ENCODE data around the gene RSPH6A. TPM values are rescaled to one million over a fixed set of nuclear protein-coding genes. Genes with fewer than 3 reads are reported as not detected.
"Not testable (repeated sequence)": the region's sequence is repeated elsewhere in the genome, so short reads cannot be mapped to it uniquely, and the experiment has no call there.

RSPH6A gene
- total RNA-seq, 2 experiments from 2014 or later: 0.17 TPM; not detected in 1

DNA sequence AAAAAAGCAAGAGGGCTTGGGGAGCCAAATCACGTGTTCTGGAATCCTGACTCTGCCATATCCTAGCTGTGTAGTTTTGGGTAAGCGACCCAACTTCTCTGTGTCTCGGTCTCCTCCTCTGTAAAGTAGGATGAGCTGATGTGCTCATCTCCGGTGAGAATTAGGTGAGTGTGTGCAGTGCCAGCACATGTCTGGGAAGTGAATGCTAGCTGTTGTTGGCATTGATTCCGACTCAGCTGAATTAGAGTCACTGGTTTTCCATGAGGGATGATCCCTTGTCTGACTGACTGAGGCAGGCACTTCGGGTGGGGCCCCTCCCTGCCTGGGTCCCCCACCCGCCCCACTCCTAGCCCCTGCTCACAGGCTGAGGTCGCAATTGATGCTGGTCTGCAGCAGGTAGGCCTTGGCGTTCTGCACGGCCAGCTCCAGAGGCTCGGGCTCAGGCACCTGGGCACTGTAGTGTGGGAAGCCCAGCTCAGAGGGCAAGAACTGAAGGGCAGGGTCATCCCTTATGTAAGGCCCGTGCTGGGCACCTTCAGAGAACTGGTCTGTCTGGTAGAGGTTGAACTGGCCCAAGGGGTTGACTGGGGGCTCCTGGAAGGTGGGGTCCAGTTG, 835 bp downstream of the RSPH6A start:
- DNase-seq: no peak
- peaks cover 21% of the 10 kb centered on the region for H3K27me3 Mint-ChIP-seq (ENCODE audit: low read depth)
- H3K9me3 Mint-ChIP-seq: no peaks in the 10 kb centered on the region
- H3K4me1 Mint-ChIP-seq (ENCODE audit: low read depth): peaks cover 17% of the 10 kb centered on the region
- CTCF ChIA-PET: interaction anchor here (0.6 to 1.8 kb wide), 6 partner anchors 8 to 572 kb away, joined by 3 to 10 read pairs (median 4); partner anchors contain the start of gene SIX5
- no peak overlapping the region for H3K27ac Mint-ChIP-seq
- H3K4me3 Mint-ChIP-seq: no peak overlapping the region
- intact Hi-C loops (cut with micrococcal nuclease): loop anchor here (10.0 kb wide), 1 partner anchor 451 kb away; no protein-coding TSS in a partner anchor
- H3K36me3 Mint-ChIP-seq (ENCODE audit: low read depth): peaks cover 1% of the 10 kb centered on the region

DNA sequence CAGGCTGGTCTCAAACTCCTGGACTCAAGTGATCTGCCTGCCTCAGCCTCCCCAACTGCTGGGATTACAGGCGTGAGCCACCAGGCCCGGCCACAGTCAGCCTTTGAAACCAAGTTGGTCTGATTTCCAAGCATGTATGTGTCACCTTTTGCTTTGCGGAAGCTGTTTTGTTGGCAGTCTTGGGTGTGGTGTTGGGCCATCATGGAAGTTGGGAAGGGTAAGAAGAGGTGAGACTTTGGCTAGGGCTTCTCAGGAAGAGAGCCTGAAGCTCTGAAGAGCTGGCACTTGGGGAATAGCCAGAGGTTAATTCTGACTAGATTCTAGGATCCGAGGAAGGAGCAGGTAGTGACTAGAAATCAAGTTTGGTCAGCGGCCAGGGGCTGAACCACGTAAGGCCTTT, 2.8 kb downstream of the RSPH6A start:
- H3K27me3 Mint-ChIP-seq (ENCODE audit: low read depth): peaks cover 21% of the 10 kb centered on the region
- peaks cover 18% of the 10 kb centered on the region for H3K4me1 Mint-ChIP-seq (ENCODE audit: low read depth)
- no peak for DNase-seq
- no peak overlapping the region for H3K4me3 Mint-ChIP-seq
- H3K36me3 Mint-ChIP-seq (ENCODE audit: low read depth): peaks cover 1% of the 10 kb centered on the region
- intact Hi-C loops (cut with micrococcal nuclease): loop anchor here (10.0 kb wide), 1 partner anchor 453 kb away; no protein-coding TSS in a partner anchor
- H3K9me3 Mint-ChIP-seq: no peaks in the 10 kb centered on the region
- CTCF ChIA-PET: interaction anchor here (1.4 kb wide), 2 partner anchors 13 to 43 kb away, joined by 5 to 6 read pairs; partner anchors contain the start of gene SIX5
- no peak overlapping the region for H3K27ac Mint-ChIP-seq

DNA sequence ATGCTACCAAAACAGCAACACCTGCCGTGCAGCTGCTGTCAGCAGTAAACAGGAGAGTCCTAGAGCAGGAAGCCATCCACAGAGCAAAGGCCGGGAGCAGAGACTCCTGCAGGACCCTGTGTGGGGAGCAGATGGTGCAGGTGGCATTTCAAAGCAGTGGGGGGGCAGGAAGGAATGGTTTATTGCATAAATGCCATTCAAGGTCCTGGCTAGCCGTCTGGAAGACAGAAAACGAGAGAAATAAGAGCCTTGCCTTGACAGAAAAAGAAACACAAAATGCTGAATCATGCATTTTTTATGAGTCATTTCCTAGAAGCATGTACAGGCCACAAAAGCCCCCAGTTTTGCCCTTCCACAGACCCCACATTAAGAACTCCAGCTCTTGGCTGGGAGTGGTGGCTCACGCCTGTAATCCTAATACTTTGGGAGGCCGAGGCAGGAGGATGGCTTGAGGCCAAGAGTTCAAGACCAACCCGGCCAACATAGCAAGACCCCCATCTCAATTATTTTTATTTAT, 5.4 kb downstream of the RSPH6A start:
- DNase-seq: peak; percentile 34
- Mint-ChIP-seq H3K4me1 (ENCODE audit: low read depth) (peaks cover 11% of the 10 kb centered on the region), H3K27me3 (ENCODE audit: low read depth) (peaks cover 17% of the 10 kb centered on the region), H3K27ac (peak overlapping the region; percentile 51), H3K4me3 (no peak overlapping the region), H3K36me3 (ENCODE audit: low read depth) (no peaks in the 10 kb centered on the region), H3K9me3 (no peaks in the 10 kb centered on the region)
- CTCF ChIA-PET: interaction anchor here (1.1 kb wide), 1 partner anchor 11 kb away, joined by 3 read pairs; no protein-coding TSS in a partner anchor
- intact Hi-C loops (cut with micrococcal nuclease): loop anchor here (10.0 kb wide), 1 partner anchor 455 kb away; no protein-coding TSS in a partner anchor

DNA sequence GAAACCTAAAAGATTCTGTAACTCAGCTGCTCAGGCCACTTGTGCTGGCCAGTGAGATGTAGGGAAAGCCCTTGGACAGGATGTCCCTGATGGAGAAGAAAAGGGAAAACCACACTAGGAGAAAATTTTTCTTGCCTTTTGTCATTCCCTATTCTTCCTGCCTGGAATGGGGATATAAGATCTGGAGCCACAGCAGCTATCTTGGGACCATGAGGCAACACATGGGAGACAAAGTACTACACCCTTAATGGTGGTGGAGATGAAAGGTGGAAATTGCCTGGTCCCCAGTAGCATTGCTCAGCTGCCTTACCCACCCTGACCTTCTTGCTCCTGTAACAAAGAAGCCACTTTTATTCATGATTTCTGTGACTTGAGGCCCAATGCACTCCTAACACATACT, 9.4 kb downstream of the RSPH6A start:
- H3K36me3 Mint-ChIP-seq (ENCODE audit: low read depth): no peaks in the 10 kb centered on the region
- no peaks in the 10 kb centered on the region for H3K9me3 Mint-ChIP-seq
- no peak for DNase-seq
- H3K27me3 Mint-ChIP-seq (ENCODE audit: low read depth): peaks cover 2% of the 10 kb centered on the region
- peaks cover 11% of the 10 kb centered on the region for H3K4me1 Mint-ChIP-seq (ENCODE audit: low read depth)
- no peak overlapping the region for H3K4me3 Mint-ChIP-seq
- intact Hi-C loops (cut with micrococcal nuclease): no loop called here
- CTCF ChIA-PET: interaction anchor here (0.6 to 1.2 kb wide), 3 partner anchors 11 to 35 kb away, joined by 3 read pairs; no protein-coding TSS in a partner anchor
- H3K27ac Mint-ChIP-seq: no peak overlapping the region

DNA sequence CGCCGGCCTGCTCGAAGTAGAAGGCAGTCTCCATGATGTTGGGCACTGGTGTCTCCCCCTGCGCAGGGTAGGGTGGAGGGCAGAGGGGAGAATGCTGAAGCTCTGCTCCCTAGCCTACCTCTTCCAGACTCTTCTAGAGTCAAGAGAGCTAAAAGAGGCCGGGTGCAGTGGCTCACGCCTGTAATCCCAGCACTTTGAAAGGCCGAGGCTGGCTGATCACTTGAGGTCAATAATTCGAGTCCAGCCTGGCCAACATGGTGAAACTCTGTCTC, 10.2 kb downstream of the RSPH6A start:
- H3K4me3 Mint-ChIP-seq: no peak overlapping the region
- H3K4me1 Mint-ChIP-seq (ENCODE audit: low read depth): peaks cover 7% of the 10 kb centered on the region
- no peaks in the 10 kb centered on the region for H3K36me3 Mint-ChIP-seq (ENCODE audit: low read depth)
- intact Hi-C loops (cut with micrococcal nuclease): no loop called here
- no peak for DNase-seq
- no peaks in the 10 kb centered on the region for H3K9me3 Mint-ChIP-seq
- peaks cover 5% of the 10 kb centered on the region for H3K27me3 Mint-ChIP-seq (ENCODE audit: low read depth)
- CTCF ChIA-PET: interaction anchor here (0.7 to 1.2 kb wide), 2 partner anchors 12 to 13 kb away, joined by 3 read pairs; no protein-coding TSS in a partner anchor
- no peak overlapping the region for H3K27ac Mint-ChIP-seq

DNA sequence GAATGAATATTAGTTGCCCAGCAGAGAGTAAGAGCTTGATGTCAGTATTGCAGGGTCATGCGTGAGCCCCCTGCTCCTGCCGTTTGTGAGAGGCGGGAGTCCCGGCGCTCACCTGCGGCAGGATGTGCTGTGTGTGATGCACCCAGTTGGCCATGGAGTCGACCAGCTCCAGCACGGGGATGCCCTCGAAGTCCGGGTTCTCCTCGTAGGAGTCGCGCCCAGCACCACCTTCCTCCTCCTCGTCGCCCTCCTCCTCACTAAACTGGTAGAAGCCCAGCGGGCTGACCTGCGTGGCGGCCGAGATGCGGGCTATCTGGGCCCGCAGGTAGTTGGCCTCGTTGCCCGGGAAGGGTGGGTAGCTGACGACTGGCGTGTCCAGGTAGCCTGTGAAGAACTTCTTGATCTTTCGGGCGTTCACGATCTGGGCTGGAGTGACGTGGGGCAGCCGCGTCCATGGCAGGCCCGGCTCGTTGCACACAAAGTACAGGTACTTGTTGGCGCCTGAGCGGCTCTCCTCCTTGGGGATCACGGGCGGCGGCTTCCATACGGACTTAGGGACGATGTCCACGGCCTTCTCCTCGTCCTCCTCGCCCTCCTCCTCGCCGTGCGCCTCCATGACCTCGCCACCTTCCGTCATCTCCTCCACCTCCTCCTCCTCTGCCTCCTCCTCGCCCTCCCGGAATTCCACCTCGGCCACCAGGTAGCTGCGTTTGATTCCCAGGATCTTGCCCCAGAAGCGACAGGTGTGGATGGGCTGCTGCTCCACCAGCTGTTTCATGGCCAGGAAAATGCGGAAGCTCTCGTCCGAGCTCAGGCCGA, 10.8 kb downstream of the RSPH6A start:
- no peak for DNase-seq
- CTCF ChIA-PET: interaction anchor here (0.6 to 1.2 kb wide), 3 partner anchors 14 to 825 kb away, joined by 3 read pairs; partner anchors contain the start of gene SIX5
- H3K9me3 Mint-ChIP-seq: no peaks in the 10 kb centered on the region
- H3K27me3 Mint-ChIP-seq (ENCODE audit: low read depth): peaks cover 5% of the 10 kb centered on the region
- no peak overlapping the region for H3K27ac Mint-ChIP-seq
- peaks cover 1% of the 10 kb centered on the region for H3K4me1 Mint-ChIP-seq (ENCODE audit: low read depth)
- intact Hi-C loops (cut with micrococcal nuclease): no loop called here
- no peak overlapping the region for H3K4me3 Mint-ChIP-seq
- no peaks in the 10 kb centered on the region for H3K36me3 Mint-ChIP-seq (ENCODE audit: low read depth)

DNA sequence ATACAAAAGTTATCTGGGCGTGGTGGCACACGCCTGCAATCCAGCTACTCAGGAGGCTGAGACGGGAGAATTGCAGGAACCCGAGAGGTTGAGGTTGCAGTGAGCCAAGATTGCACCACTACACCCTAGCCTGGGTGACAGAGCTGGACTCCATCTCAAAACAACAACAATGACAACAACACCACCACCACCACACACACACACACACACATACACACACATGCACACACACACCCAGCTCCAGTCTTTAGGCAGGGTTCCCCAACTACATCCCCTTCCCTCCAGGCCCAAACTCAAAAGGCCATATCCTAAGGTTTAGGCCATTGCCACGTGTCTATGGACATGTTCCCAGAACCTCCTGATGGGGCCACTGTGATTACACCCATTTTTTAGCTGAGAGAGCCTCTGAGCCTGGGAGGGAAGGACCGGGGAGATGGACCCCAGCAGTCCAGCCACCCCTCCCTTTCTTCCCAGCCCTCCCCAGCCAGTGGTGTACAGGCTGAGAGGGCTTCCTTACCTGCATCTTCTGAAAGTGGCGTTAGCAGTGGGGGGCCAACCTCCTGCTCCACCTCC, 13.4 kb downstream of the RSPH6A start:
- no peak overlapping the region for H3K4me3 Mint-ChIP-seq
- H3K9me3 Mint-ChIP-seq: no peaks in the 10 kb centered on the region
- H3K36me3 Mint-ChIP-seq (ENCODE audit: low read depth): no peaks in the 10 kb centered on the region
- peaks cover 4% of the 10 kb centered on the region for H3K4me1 Mint-ChIP-seq (ENCODE audit: low read depth)
- CTCF ChIA-PET: interaction anchor here (7.0 kb wide), 1 partner anchor 31 kb away, joined by 127 read pairs; the partner anchor contains the start of gene SIX5
- H3K27me3 Mint-ChIP-seq (ENCODE audit: low read depth): peaks cover 17% of the 10 kb centered on the region
- intact Hi-C loops (cut with micrococcal nuclease): no loop called here
- no peak overlapping the region for H3K27ac Mint-ChIP-seq
- no peak for DNase-seq

DNA sequence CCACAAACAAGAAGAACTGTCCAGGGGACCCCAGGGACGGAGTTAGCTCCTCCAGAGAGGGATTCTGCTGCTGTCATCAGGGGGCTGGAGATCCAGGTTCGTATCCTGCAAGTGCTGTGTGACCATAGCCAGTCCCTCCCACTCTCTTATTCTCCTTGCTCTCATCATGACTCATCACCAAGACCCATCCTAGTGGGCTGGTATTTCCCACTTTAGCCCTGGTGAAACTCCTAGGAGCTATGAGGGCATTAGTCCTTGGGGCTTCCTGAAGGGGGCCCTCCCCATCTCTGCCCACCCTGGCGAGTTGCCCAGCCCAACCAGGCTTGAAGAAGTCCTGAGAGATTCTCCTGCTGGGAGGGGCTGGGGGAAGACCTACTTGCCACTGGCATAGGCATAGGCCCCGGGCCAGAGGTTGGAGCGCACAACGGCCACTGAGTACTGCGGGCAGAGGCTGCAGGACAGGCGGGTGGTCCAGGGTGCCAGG, 15.0 kb downstream of the RSPH6A start:
- Mint-ChIP-seq H3K9me3 (no peaks in the 10 kb centered on the region), H3K27ac (no peak overlapping the region), H3K4me3 (no peak overlapping the region), H3K27me3 (ENCODE audit: low read depth) (peaks cover 23% of the 10 kb centered on the region), H3K36me3 (ENCODE audit: low read depth) (no peaks in the 10 kb centered on the region), H3K4me1 (ENCODE audit: low read depth) (peaks cover 4% of the 10 kb centered on the region)
- DNase-seq: no peak
- intact Hi-C loops (cut with micrococcal nuclease): no loop called here
- CTCF ChIA-PET: interaction anchor here (0.6 to 7.0 kb wide), 8 partner anchors 12 to 62 kb away, joined by 3 to 127 read pairs (median 5); partner anchors contain the start of gene SIX5

DNA sequence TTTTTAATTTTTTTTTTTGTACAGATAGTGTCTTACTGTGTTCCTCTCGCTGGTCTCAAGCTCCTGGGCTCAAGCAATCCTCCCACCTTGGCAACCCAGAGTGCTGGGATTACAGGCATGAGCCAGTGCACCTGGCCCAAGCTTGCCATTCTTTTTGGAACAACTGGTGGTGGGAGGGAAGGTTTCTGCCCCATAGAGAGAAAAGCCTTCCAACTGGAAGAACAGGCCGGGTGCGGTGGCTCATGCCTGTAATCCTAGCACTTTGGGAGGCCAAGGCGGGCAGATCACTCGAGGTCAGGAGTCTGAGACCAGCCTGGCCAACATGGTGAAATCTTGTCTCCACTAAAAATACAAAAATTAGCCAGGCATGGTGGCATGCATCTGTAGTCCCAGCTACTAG, 15.6 kb downstream of the RSPH6A start:
- not testable (repeated sequence) for H3K9me3 Mint-ChIP-seq; H3K4me1 Mint-ChIP-seq (ENCODE audit: low read depth); H3K4me3 Mint-ChIP-seq; H3K36me3 Mint-ChIP-seq (ENCODE audit: low read depth); DNase-seq; H3K27ac Mint-ChIP-seq
- CTCF ChIA-PET: interaction anchor here (0.6 to 7.0 kb wide), 15 partner anchors 10 to 106 kb away, joined by 3 to 127 read pairs (median 4); partner anchors contain the start of gene SIX5
- peaks cover 29% of the 10 kb centered on the region for H3K27me3 Mint-ChIP-seq (ENCODE audit: low read depth)
- intact Hi-C loops (cut with micrococcal nuclease): loop anchor here (1.0 to 10.0 kb wide), 3 partner anchors 29 to 295 kb away; partner anchors contain the start of genes OPA3 and VASP

DNA sequence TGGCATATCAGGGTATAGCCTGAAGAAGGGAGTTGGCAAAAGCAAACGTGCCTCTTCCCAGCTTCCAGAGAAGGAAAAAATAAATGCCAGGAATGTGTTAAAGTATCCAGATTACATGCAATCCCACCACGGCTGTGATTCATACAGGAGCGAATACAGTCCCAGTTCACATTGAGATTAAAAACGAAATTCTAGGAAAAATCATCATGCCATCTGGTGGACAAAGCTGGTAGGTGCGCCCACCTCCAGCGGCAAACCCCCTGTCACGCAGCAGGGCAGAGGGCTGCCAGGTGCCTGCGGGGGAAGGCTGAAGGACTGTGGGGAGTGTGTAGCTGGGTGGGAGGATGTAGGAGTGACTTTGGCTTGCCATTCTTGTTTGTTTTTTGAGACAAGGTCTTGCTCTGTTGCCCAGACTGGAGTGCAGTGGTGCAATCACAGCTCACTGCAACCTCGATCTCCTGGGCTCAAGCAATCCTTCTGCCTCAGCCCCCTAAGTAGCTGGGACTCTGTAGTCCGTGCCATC, 16.1 kb downstream of the RSPH6A start:
- H3K27me3 Mint-ChIP-seq (ENCODE audit: low read depth): peaks cover 30% of the 10 kb centered on the region

DNA sequence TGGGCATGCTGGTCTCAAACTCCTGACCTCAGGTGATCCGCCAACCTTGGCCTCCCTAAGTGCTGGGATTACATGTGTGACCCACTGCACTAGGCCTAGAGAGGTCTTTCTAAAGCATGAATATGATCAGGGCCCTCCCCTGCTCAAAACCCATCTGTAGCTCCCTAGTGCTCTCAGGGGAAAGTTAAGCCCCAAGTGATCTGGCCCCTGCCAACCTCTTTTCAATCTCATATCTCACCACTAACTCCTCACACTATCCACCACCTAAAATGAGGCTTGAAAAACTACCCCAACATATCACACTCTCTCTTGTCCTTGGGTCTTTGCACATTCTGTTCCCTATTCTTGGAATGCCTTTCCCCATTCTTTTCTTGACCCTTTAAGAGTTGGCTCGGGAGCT, 20.5 kb downstream of the RSPH6A start:
- Mint-ChIP-seq H3K27me3 (ENCODE audit: low read depth) (peaks cover 25% of the 10 kb centered on the region), H3K36me3 (ENCODE audit: low read depth) (peaks cover 12% of the 10 kb centered on the region), H3K4me3 (no peak overlapping the region), H3K9me3 (no peaks in the 10 kb centered on the region), H3K4me1 (ENCODE audit: low read depth) (peaks cover 28% of the 10 kb centered on the region), H3K27ac (no peak overlapping the region)
- no peak for DNase-seq
- intact Hi-C loops (cut with micrococcal nuclease): loop anchor here (5.0 to 10.0 kb wide), 3 partner anchors 102 to 290 kb away; partner anchors contain the start of genes OPA3, QPCTL, SNRPD2 and VASP
- CTCF ChIA-PET: interaction anchor here (0.8 to 2.0 kb wide), 2 partner anchors 24 to 25 kb away, joined by 3 to 7 read pairs; partner anchors contain the start of gene SIX5

More for the DNA sequence above, 16.1 kb downstream of the RSPH6A start:
- no peak overlapping the region for H3K27ac Mint-ChIP-seq
- intact Hi-C loops (cut with micrococcal nuclease): loop anchor here (1.0 to 10.0 kb wide), 3 partner anchors 29 to 294 kb away; partner anchors contain the start of genes OPA3 and VASP
- no peaks in the 10 kb centered on the region for H3K36me3 Mint-ChIP-seq (ENCODE audit: low read depth)
- H3K4me1 Mint-ChIP-seq (ENCODE audit: low read depth): peaks cover 4% of the 10 kb centered on the region
- peak; percentile 69 for DNase-seq
- CTCF ChIA-PET: interaction anchor here (0.6 to 7.0 kb wide), 16 partner anchors 10 to 589 kb away, joined by 3 to 127 read pairs (median 4); partner anchors contain the start of gene SIX5
- no peak overlapping the region for H3K4me3 Mint-ChIP-seq
- no peaks in the 10 kb centered on the region for H3K9me3 Mint-ChIP-seq
